ENCODE results near the gene APOBEC3A. TPM values are rescaled to one million over a fixed set of nuclear protein-coding genes. Genes with fewer than 3 reads are reported as not detected.
A peak's percentile ranks its signal among the peaks of the same experiment; 100 is the strongest.
"Not testable (repeated sequence)": the region's sequence is repeated elsewhere in the genome, so short reads cannot be mapped to it uniquely, and the experiment has no call there.

Gene APOBEC3A
- total and polyA plus RNA-seq, 2 experiments from 2014 or later = not detected

DNA sequence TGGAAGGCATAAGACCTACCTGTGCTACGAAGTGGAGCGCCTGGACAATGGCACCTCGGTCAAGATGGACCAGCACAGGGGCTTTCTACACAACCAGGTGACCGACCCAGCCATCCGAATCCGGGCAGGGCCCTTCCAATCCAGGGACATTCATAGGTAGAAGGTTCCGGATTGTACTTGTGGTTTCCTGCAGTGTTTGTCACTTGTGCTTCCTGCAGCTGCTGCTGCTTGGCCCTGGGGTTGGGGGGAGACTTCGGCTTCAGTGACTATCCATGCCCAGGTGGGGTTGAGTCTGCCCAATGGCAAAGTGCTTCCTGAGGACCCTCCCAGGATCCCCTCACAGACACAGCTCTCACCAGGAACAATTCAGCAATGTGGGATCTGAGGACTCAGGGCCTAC is 2.2 kb downstream of the APOBEC3A start:
- no peak for DNase-seq (ENCODE audit: low spot score)
- Histone ChIP-seq H3K4me1 (ENCODE audit: insufficient read depth) (peaks cover 19% of the 10 kb centered on the region), H3K27me3 (no peaks in the 10 kb centered on the region), H4K20me1 (ENCODE audit: insufficient read depth, poor library complexity, severe bottlenecking) (no peaks in the 10 kb centered on the region), H2AFZ (no peak overlapping the region), H3K4me2 (no peak overlapping the region), H3K27ac (no peak overlapping the region), H3K9me3 (ENCODE audit: low read depth) (no peaks in the 10 kb centered on the region), H3K36me3 (replicated peaks; ENCODE audit: insufficient read depth, low read depth) (no peaks in the 10 kb centered on the region), H3K4me3 (no peak overlapping the region), H3K9me2 (replicated peaks; ENCODE audit: insufficient read depth) (no peaks in the 10 kb centered on the region), H3K79me2 (no peaks in the 10 kb centered on the region)
- WGBS (ENCODE audit: low lambda C conversion rate, missing lambda C conversion rate) = 86% methylated on average over 8 of the region's 8 CpGs
- TF ChIP-seq, protein P1, sequence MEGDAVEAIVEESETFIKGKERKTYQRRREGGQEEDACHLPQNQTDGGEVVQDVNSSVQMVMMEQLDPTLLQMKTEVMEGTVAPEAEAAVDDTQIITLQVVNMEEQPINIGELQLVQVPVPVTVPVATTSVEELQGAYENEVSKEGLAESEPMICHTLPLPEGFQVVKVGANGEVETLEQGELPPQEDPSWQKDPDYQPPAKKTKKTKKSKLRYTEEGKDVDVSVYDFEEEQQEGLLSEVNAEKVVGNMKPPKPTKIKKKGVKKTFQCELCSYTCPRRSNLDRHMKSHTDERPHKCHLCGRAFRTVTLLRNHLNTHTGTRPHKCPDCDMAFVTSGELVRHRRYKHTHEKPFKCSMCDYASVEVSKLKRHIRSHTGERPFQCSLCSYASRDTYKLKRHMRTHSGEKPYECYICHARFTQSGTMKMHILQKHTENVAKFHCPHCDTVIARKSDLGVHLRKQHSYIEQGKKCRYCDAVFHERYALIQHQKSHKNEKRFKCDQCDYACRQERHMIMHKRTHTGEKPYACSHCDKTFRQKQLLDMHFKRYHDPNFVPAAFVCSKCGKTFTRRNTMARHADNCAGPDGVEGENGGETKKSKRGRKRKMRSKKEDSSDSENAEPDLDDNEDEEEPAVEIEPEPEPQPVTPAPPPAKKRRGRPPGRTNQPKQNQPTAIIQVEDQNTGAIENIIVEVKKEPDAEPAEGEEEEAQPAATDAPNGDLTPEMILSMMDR (IDR thresholded peaks at IDR 0.05; ENCODE audit: poor library complexity) = no peak
- TF ChIP-seq EZH2phosphoT487 (IDR thresholded peaks at IDR 0.05; ENCODE audit: low read depth, severe bottlenecking, unreplicated experiment) (no peak), EZH2 (IDR thresholded peaks at IDR 0.05; ENCODE audit: borderline replicate concordance) (no peak)

DNA sequence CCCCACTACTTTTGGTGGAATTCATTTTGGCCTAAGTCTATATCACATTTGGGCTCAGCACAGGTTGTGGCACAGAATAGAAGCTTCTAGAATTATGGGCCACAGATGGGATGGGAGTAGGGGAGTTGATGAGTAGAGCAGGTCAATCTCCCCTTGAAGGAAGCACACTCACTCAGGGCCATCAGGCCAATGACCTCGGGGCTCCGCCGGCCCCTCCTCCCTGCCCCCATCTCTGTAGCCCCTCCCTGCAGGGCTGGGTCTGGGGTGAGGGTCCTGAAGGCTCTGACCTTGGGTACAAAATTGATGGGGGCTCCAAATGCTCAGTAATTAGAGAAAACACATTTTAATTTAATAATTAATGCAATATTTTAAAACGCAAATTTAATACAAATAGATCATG is 3.3 kb downstream of the APOBEC3A start:
- not testable (repeated sequence) for H2AFZ ChIP-seq; H3K27ac ChIP-seq; DNase-seq (ENCODE audit: low spot score); H3K9me2 ChIP-seq (replicated peaks; ENCODE audit: insufficient read depth); H3K36me3 ChIP-seq (replicated peaks; ENCODE audit: insufficient read depth, low read depth); H3K4me2 ChIP-seq; H3K27me3 ChIP-seq; H3K9me3 ChIP-seq (ENCODE audit: low read depth); H4K20me1 ChIP-seq (ENCODE audit: insufficient read depth, poor library complexity, severe bottlenecking); H3K79me2 ChIP-seq; H3K4me3 ChIP-seq
- 80% methylated on average over 4 of the region's 4 CpGs for WGBS (ENCODE audit: low lambda C conversion rate, missing lambda C conversion rate)
- H3K4me1 ChIP-seq (ENCODE audit: insufficient read depth) = peaks cover 17% of the 10 kb centered on the region

DNA sequence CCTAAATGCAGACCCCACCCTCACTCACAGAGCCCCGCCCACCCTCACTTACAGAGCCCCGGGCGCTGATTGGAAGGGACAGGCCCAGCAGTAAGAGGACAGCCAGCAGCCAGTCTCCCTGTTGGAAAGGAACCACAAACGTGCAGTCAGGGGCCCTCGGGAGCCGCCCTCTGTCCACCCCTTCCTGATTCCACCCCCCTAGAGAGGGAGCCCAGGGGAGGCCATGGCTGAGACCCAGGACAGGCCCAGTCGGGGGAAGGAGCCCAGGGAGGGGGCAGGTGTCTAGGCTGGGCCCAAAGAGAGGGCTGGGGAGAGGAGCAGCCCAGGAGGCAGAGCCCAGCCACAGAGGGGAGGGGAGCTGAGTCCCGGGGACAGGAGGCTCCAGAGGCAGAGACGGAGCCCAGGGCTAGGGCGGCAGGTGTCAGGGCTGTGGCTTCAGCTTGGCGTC is 5.9 kb downstream of the APOBEC3A start:
- not testable (repeated sequence) for DNase-seq (ENCODE audit: low spot score); H3K36me3 ChIP-seq (replicated peaks; ENCODE audit: insufficient read depth, low read depth); H4K20me1 ChIP-seq (ENCODE audit: insufficient read depth, poor library complexity, severe bottlenecking); H3K27me3 ChIP-seq; H3K9me2 ChIP-seq (replicated peaks; ENCODE audit: insufficient read depth); H2AFZ ChIP-seq; H3K4me3 ChIP-seq; H3K9me3 ChIP-seq (ENCODE audit: low read depth); H3K79me2 ChIP-seq
- H3K4me1 ChIP-seq (ENCODE audit: insufficient read depth) = peaks cover 16% of the 10 kb centered on the region
- peak overlapping the region; percentile 80 for H3K27ac ChIP-seq
- peak overlapping the region; percentile 5 for H3K4me2 ChIP-seq
- 67% methylated on average over 5 of the region's 11 CpGs for WGBS (ENCODE audit: low lambda C conversion rate, missing lambda C conversion rate)

DNA sequence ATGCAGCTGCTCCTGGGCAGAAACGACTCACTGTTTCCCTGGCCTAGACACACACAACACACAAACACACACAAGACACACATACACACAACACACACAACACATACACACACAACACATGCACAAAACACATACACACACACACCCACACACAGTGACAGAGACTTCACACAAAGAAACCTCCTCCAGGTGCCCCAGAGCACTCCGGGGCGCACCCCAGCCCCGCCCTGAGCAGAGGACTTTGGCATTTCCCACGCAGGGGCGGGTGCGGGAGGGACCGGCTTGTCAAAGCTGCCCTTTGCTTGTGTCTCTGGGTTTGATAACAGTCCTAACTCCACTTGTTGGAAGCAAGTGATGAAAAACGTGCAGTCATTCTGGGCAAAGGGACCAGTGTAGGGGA is 6.5 kb downstream of the APOBEC3A start:
- TF ChIP-seq, protein P1 (IDR thresholded peaks at IDR 0.05; ENCODE audit: poor library complexity) = no peak
- Histone ChIP-seq H3K79me2 (no peaks in the 10 kb centered on the region), H3K9me3 (ENCODE audit: low read depth) (no peaks in the 10 kb centered on the region), H2AFZ (no peak overlapping the region), H3K27ac (peak overlapping the region; percentile 80), H3K4me2 (peak overlapping the region; percentile 38), H3K9me2 (replicated peaks; ENCODE audit: insufficient read depth) (no peaks in the 10 kb centered on the region), H4K20me1 (ENCODE audit: insufficient read depth, poor library complexity, severe bottlenecking) (no peaks in the 10 kb centered on the region), H3K27me3 (no peaks in the 10 kb centered on the region), H3K4me1 (ENCODE audit: insufficient read depth) (peaks cover 16% of the 10 kb centered on the region), H3K36me3 (replicated peaks; ENCODE audit: insufficient read depth, low read depth) (no peaks in the 10 kb centered on the region), H3K4me3 (no peak overlapping the region)
- peak; percentile 90 for DNase-seq (ENCODE audit: low spot score)
- WGBS (ENCODE audit: low lambda C conversion rate, missing lambda C conversion rate) = 50% methylated on average over 9 of the region's 9 CpGs

DNA sequence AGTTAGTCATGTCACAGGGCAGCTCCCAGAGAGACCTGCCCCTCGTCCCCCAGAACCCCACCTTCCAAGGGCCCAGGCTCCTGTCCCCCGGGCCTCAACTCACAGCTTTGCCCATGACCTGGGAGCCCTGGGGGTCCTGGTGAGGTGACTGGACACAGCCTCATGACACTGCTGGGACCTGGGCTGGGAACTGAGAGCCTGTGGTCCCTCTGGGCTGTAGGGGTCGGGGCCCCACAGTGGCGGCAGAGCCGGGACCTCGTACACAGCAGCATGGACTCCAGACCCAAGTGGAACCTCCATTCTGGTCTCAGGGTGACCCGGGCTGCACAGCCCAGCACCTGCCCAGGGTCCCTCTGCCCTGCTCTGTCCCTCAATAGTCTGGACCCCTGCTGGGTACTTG is 6.9 kb downstream of the APOBEC3A start:
- H3K9me3 ChIP-seq (ENCODE audit: low read depth) = no peaks in the 10 kb centered on the region
- H3K36me3 ChIP-seq (replicated peaks; ENCODE audit: insufficient read depth, low read depth) = no peaks in the 10 kb centered on the region
- H3K4me2 ChIP-seq = peak overlapping the region; percentile 38
- peak overlapping the region; percentile 73 for H3K27ac ChIP-seq
- DNase-seq (ENCODE audit: low spot score) = no peak
- 87% methylated on average over 7 of the region's 7 CpGs for WGBS (ENCODE audit: low lambda C conversion rate, missing lambda C conversion rate)
- peaks cover 16% of the 10 kb centered on the region for H3K4me1 ChIP-seq (ENCODE audit: insufficient read depth)
- no peaks in the 10 kb centered on the region for H3K79me2 ChIP-seq
- no peaks in the 10 kb centered on the region for H4K20me1 ChIP-seq (ENCODE audit: insufficient read depth, poor library complexity, severe bottlenecking)
- no peak overlapping the region for H2AFZ ChIP-seq
- no peak overlapping the region for H3K4me3 ChIP-seq
- H3K27me3 ChIP-seq = no peaks in the 10 kb centered on the region
- TF ChIP-seq EZH2 (IDR thresholded peaks at IDR 0.05; ENCODE audit: borderline replicate concordance) (no peak), EZH2phosphoT487 (IDR thresholded peaks at IDR 0.05; ENCODE audit: low read depth, severe bottlenecking, unreplicated experiment) (no peak)
- TF ChIP-seq, protein P1 (IDR thresholded peaks at IDR 0.05; ENCODE audit: poor library complexity) = no peak
- no peaks in the 10 kb centered on the region for H3K9me2 ChIP-seq (replicated peaks; ENCODE audit: insufficient read depth)

Data from hepatocyte (in vitro differentiated cells).